Urinary bladder (tissue), 4 donors: Measurements from ENCODE around the gene POP5. TPM values are rescaled to one million over a fixed set of nuclear protein-coding genes. Genes with fewer than 3 reads are reported as not detected.
"Not testable (repeated sequence)": the region's sequence is repeated elsewhere in the genome, so short reads cannot be mapped to it uniquely, and the experiment has no call there.

Source experiments
- DNase-seq: peaks from one replicate; pipeline ENCODE4 v3.0.0-alpha.2; 2015; ENCODE audit errors: extremely low spot score
- H3K27ac ChIP-seq: one replicate; pipeline ENCODE4 v1.5.1; 2013; ENCODE audit warnings: low read depth, mild to moderate bottlenecking, moderate library complexity
- H3K36me3 ChIP-seq: one replicate; pipeline ENCODE4 v1.6.1; 2013; ENCODE audit warnings: mild to moderate bottlenecking, moderate library complexity; ENCODE audit not compliant: insufficient read depth
- H3K4me1 ChIP-seq: one replicate; pipeline ENCODE4 v1.6.1; 2013; ENCODE audit warnings: mild to moderate bottlenecking, moderate library complexity; ENCODE audit not compliant: insufficient read depth
- H3K4me3 ChIP-seq: one replicate; pipeline ENCODE4 v1.5.1; 2013; ENCODE audit warnings: low read depth, low read length
- whole genome bisulfite sequencing: extraction: QIAGEN DNeasy Blood & Tissue Kit; methylation state at CpG from one replicate; pipeline ENCODE4 v1.1.7; 2013; 5-methylcytosine and 5-hydroxymethylcytosine counted together
- polyA plus RNA-seq: library from polyadenylated mRNA; stranded (reverse); fragments of 200-250 nt; gene quantifications from one replicate; pipeline ENCODE4 v1.2.3, GENCODE V29; 2013
- total RNA-seq: library from RNA; depleted of rRNA; stranded (reverse); fragments of >200 nt; gene quantifications from one replicate; pipeline ENCODE4 v1.2.3, GENCODE V29; 2014
- donor health status: healthy with polysubstance abuse.
- donor health status: healthy.

POP5 gene
- total and polyA plus RNA-seq, 2 donors, result 25.4 to 38.9 TPM

GRCh38 chr12:120538281-120539156 is 42.7 kb downstream of the POP5 start:
- Histone ChIP-seq H3K4me1 (peaks cover 8% of the 10 kb centered on the region), H3K36me3 (peaks cover 2% of the 10 kb centered on the region), H3K4me3 (no peak overlapping the region), H3K27ac (peak overlapping the region; percentile 40)
- 15% methylated on average over 6 of the region's 6 CpGs for WGBS
- no peak for DNase-seq

DNA sequence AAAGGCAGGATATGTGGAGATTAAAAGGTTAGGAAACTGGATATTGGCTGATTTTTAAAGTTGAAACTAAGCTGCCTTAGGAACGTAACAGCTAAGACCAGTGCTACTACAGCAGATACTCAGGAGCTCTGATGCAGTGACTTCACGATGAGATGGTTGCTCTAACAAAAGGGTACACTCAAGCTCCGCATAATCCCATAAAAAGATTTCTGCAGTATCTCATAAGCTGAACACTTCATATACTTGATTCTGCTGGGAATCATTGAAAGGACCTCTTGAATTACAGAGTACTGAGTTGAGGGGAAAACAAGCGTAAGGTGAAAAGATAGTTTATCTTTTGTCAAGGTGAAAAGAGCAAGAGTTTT is 43.4 kb downstream of the POP5 start:
- H3K4me1 ChIP-seq, result peaks cover 8% of the 10 kb centered on the region
- 28% methylated on average over 4 of the region's 4 CpGs for WGBS
- no peaks in the 10 kb centered on the region for H3K36me3 ChIP-seq
- no peak for DNase-seq
- peak overlapping the region; percentile 8 for H3K4me3 ChIP-seq
- no peak overlapping the region for H3K27ac ChIP-seq

- Histone ChIP-seq H3K4me3 (peak overlapping the region; percentile 85), H3K27ac (no peak overlapping the region), H3K4me1 (peaks cover 8% of the 10 kb centered on the region), H3K36me3 (no peaks in the 10 kb centered on the region)
- DNase-seq, result no peak
- 59% methylated on average over 13 of the region's 13 CpGs for WGBS
Observed at GRCh38 chr12:120536064-120536791, 45.0 kb downstream of the POP5 start.

GRCh38 chr12:120534703-120535655 is 46.2 kb downstream of the POP5 start:
- H3K4me3 ChIP-seq, result peak overlapping the region; percentile 85
- DNase-seq, result no peak
- H3K36me3 ChIP-seq, result no peaks in the 10 kb centered on the region
- WGBS, result 1% methylated on average over 52 of the region's 52 CpGs
- peak overlapping the region; percentile 78 for H3K27ac ChIP-seq
- H3K4me1 ChIP-seq, result peaks cover 8% of the 10 kb centered on the region

DNA sequence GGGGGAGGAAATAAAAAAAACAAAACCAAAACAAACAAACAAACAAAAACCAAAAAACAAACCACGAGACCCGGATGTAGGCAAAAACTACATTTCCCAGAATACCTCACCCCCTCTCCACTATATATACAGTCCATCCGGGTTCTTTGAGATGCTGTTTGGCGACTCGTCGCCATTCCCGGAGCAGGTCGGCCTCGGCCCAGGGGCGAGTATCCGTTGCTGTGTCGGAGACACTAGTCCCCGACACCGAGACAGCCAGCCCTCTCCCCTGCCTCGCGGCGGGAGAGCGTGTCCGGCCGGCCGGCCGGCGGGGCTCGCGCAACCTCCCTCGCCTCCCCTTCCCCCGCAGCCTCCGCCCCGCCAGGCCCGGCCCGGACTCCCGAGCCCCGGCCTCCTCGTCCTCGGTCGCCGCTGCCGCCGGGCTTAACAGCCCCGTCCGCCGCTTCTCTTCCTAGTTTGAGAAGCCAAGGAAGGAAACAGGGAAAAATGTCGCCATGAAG is 46.9 kb downstream of the POP5 start, which contains the start of gene RNF10:
Gene RNF10 (plus strand): TSS at position 154 of the 500 bp plus-strand sequence. CDS start 456 bp downstream, outside the sequence.
- Histone ChIP-seq H3K27ac (peak within 1 kb of the TSS; percentile 78), H3K4me1 (peaks cover 5% of the 10 kb centered on the region), H3K36me3 (no peaks in the 10 kb centered on the region), H3K4me3 (peak within 1 kb of the TSS; percentile 85)
- WGBS, result under 1% methylated on average over 42 of the region's 43 CpGs
- DNase-seq, result peak; percentile 88

DNA sequence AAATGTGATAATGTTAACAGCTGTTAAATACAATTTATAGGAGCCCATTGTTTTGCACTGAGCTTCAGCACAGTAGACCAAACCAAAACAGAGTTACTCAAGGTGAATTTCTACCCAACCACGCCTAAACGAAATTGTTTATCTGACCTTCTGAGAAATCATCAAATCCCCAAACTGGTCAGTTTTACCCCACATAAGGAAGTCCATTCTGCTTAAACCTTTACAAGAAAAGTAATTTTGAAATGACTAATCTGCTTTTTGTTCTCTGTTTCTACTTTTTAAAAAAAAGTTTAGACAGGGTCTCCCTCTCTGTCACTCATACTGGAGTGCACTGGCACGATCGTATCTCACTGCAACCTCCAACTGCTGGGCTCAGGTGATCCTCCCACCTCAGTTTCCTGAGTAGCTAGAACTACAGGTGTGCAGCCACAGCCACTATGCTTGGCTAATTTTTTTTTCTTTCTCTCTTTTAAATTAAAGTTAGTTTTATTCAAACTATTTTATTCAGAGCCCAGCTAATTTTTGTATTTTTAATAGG is 48.4 kb downstream of the POP5 start:
- H3K36me3 ChIP-seq, result no peaks in the 10 kb centered on the region
- H3K4me1 ChIP-seq, result peaks cover 3% of the 10 kb centered on the region
- H3K27ac ChIP-seq, result no peak overlapping the region
- WGBS, result 86% methylated on average over 4 of the region's 4 CpGs
- DNase-seq, result no peak
- no peak overlapping the region for H3K4me3 ChIP-seq

- H3K36me3 ChIP-seq, H3K4me1 ChIP-seq, DNase-seq, H3K27ac ChIP-seq: not testable (repeated sequence)
- H3K4me3 ChIP-seq, result peak overlapping the region; percentile 83
Observed at GRCh38 chr12:120530418-120530761, 50.8 kb downstream of the POP5 start.

DNA sequence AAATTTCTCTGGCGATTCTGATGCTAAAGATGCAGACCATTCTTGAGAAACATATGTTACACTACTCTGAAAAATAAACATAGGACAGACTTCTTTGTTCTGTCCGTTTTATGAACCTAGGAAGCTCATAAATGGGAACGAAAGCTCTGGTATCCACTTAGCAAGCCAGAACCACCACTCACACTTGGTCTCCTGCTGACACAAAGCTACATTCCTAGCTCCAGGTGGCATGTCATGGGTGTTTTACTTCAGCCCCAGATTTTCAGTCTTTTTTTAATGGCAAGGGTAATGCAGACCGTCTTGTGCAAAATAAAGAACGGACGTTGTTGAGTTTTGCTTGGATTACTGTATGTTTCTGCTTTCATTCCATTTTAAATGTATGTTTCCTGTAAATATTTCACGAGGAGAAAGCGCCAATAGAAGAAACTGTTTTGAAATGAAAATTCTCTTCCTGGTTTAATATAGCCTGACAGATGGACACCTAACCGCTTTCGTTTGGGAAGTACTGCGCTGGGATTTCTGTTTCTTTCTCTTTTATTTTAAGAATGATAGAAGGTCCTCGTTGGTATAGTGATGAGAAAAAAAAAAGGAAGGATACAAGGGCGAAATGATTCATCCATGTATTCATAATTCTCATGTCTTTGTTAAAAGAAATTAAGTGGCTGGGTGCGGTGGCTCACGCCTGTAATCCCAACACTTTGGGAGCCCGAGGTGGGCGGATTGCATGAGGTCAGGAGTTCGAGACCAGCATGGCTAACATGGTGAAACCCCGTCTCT is 51.4 kb downstream of the POP5 start:
- peak; percentile 53 for DNase-seq
- H3K4me3 ChIP-seq, result peak overlapping the region; percentile 83
- 27% methylated on average over 19 of the region's 19 CpGs for WGBS
- no peak overlapping the region for H3K27ac ChIP-seq
- H3K4me1 ChIP-seq, result no peaks in the 10 kb centered on the region
- no peaks in the 10 kb centered on the region for H3K36me3 ChIP-seq

- Histone ChIP-seq H3K27ac (peak within 1 kb of the TSS; percentile 98), H3K4me1 (no peaks in the 10 kb centered on the region), H3K4me3 (peak within 1 kb of the TSS; percentile 83), H3K36me3 (no peaks in the 10 kb centered on the region)
- DNase-seq, result peak; percentile 91
- under 1% methylated on average over 38 of the region's 38 CpGs for WGBS
Observed at GRCh38 chr12:120528861-120529525, 52.2 kb downstream of the POP5 start, which contains the start of gene COQ5. Gene COQ5 (minus strand): TSS chr12:120529158. CDS start chr12:120529141, 17 bp downstream.
